NCI-H524 treated with DMSO at 0.1 percent for 48 hours (cell line): ENCODE results near the gene CD300LD.
"Not testable (repeated sequence)": the region's sequence is repeated elsewhere in the genome, so short reads cannot be mapped to it uniquely, and the experiment has no call there.

Experiments used
- DNase-seq: peaks from one replicate; lab custom pipeline; 2025; lab: John Stamatoyannopoulos, UW

CD300LD gene

GRCh38 chr17:74571621-74572270, 20.3 kb downstream of the CD300LD start:
- no peak for DNase-seq

GRCh38 chr17:74569020-74570003, 22.8 kb downstream of the CD300LD start:
- no peak for DNase-seq

- DNase-seq, result no peak
These were observed 23.8 kb downstream of the CD300LD start for GRCh38 chr17:74568106-74568873.

GRCh38 chr17:74567397-74567796, 24.7 kb downstream of the CD300LD start, which contains the start of gene CD300H:
Gene CD300H (minus strand): TSS chr17:74567509.
- no peak for DNase-seq

GRCh38 chr17:74566132-74566753, 25.8 kb downstream of the CD300LD start:
- no peak for DNase-seq

GRCh38 chr17:74565126-74565525, 27.0 kb downstream of the CD300LD start:
- DNase-seq, result no peak

- DNase-seq, result no peak
These were observed 28.7 kb downstream of the CD300LD start for GRCh38 chr17:74563358-74563757.

GRCh38 chr17:74561586-74561985, 30.5 kb downstream of the CD300LD start:
- DNase-seq, result no peak

- no peak for DNase-seq
These were observed 33.1 kb downstream of the CD300LD start for GRCh38 chr17:74558882-74559519.

GRCh38 chr17:74558402-74558801, 33.7 kb downstream of the CD300LD start:
- DNase-seq, result not testable (repeated sequence)

- DNase-seq, result no peak
These were observed 36.6 kb downstream of the CD300LD start for GRCh38 chr17:74555427-74555940.

GRCh38 chr17:74554909-74555308, 37.2 kb downstream of the CD300LD start:
- DNase-seq, result no peak

- no peak for DNase-seq
These were observed 40.0 kb downstream of the CD300LD start for GRCh38 chr17:74552037-74552436.

- DNase-seq, result no peak
These were observed 41.5 kb downstream of the CD300LD start for GRCh38 chr17:74550602-74551001.

- no peak for DNase-seq
These were observed 42.7 kb downstream of the CD300LD start for GRCh38 chr17:74549343-74549742.

- DNase-seq, result no peak
These were observed 44.3 kb downstream of the CD300LD start for GRCh38 chr17:74547736-74548135.

GRCh38 chr17:74547264-74547663, 44.8 kb downstream of the CD300LD start:
- no peak for DNase-seq

- no peak for DNase-seq
These were observed 45.5 kb downstream of the CD300LD start for GRCh38 chr17:74546586-74546985.

- DNase-seq, result no peak
These were observed 46.2 kb downstream of the CD300LD start, which contains the start of gene CD300C for GRCh38 chr17:74545843-74546230. Gene CD300C (minus strand): TSS chr17:74546115. CDS start chr17:74545782, 333 bp downstream.

GRCh38 chr17:74544991-74545842, 46.9 kb downstream of the CD300LD start:
- no peak for DNase-seq
